OCI-LY3 (cell line): ENCODE measurements around the gene MROH8.

Source experiments
- H2AFZ ChIP-seq: fragments of 200-600, 300-600 bp; shearing (Covaris generic); 2 replicates; pipeline ENCODE4 v1.6.0; 2014; ENCODE audit warnings: antibody characterized with exemption, low read depth, low read length
- H3K27ac ChIP-seq: fragments of 200-600, 300-600 bp; sonication (generic); 2 replicates; pipeline ENCODE4 v1.5.1; 2014; ENCODE audit warnings: mild to moderate bottlenecking, low read length, moderate library complexity, mixed read lengths
- H3K27me3 ChIP-seq: fragments of 200-600, 300-600 bp; sonication (generic); 2 replicates; pipeline ENCODE4 v1.6.1; 2014; ENCODE audit warnings: low read depth, low read length, mixed read lengths
- H3K36me3 ChIP-seq: fragments of 200-600, 300-600 bp; sonication (generic); replicated peaks from 2 replicates; pipeline ENCODE3; 2014; ENCODE audit warnings: low read depth, low read length, mixed read lengths
- H3K4me1 ChIP-seq: fragments of 300-600, 200-600 bp; sonication (generic); 2 replicates; pipeline ENCODE4 v1.6.1; 2014; ENCODE audit warnings: low read length, mixed read lengths
- H3K4me2 ChIP-seq: fragments of 200-600, 300-600 bp; sonication (generic); 2 replicates; pipeline ENCODE4 v1.6.1; 2014; ENCODE audit warnings: low read length, mixed read lengths
- H3K4me3 ChIP-seq: fragments of 300-600, 200-600 bp; sonication (generic); 2 replicates; pipeline ENCODE4 v1.5.1; 2014; ENCODE audit warnings: antibody characterized with exemption, mild to moderate bottlenecking, low read length, moderate library complexity
- H3K79me2 ChIP-seq: fragments of 300-600, 200-600 bp; shearing (Covaris generic); 2 replicates; pipeline ENCODE4 v1.6.1; 2014; ENCODE audit warnings: mild to moderate bottlenecking, low read length, mixed read lengths
- H3K9ac ChIP-seq: fragments of 300-600, 200-600 bp; shearing (Covaris generic); 2 replicates; pipeline ENCODE4 v1.6.0; 2014; ENCODE audit warnings: mild to moderate bottlenecking, low read length, moderate library complexity
- H3K9me3 ChIP-seq: fragments of 200-600, 300-600 bp; shearing (Covaris generic); 2 replicates; pipeline ENCODE4 v1.6.1; 2014; ENCODE audit warnings: low read length, mixed read lengths; ENCODE audit not compliant: insufficient read depth
- H4K20me1 ChIP-seq: fragments of 200-600, 300-600 bp; sonication (generic); 2 replicates; pipeline ENCODE4 v1.6.1; 2016; ENCODE audit warnings: low read length, mixed read lengths; ENCODE audit not compliant: insufficient read depth
- EZH2phosphoT487 ChIP-seq: fragments of 200-600 bp; shearing (Covaris generic); IDR thresholded peaks from 2 replicates; pipeline ENCODE4 v1.6.1; 2018; ENCODE audit warnings: antibody characterized with exemption, mixed run types, low read depth
- TF ChIP-seq, protein P1 (sequence below): fragments of 200-600, 300-600 bp; sonication (generic); IDR thresholded peaks from 2 replicates; pipeline ENCODE4 v1.5.1; 2014; ENCODE audit warnings: antibody characterized with exemption, low read length, low read depth

MROH8 gene

DNA sequence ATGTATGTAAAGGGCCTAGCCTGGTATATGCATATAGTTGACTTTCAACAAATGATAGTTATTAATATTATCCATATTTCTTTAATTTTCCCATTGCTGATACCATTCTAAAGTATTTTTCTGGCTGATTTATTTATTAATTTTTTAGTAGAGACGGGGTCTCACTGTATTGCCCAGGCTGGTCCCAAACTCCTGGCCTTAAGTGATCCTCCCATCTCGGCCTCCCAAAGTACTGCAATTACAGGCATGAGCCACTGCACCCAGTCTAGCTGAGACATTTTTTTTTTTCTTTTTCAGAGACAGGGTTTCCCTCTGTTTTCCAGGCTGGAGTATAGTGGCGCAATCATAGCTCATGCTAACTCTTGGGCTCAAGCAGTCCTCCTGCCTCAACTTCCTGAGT lies 29.8 kb upstream of the MROH8 start:
- TF ChIP-seq EZH2phosphoT487: no peak
- TF ChIP-seq, protein P1, sequence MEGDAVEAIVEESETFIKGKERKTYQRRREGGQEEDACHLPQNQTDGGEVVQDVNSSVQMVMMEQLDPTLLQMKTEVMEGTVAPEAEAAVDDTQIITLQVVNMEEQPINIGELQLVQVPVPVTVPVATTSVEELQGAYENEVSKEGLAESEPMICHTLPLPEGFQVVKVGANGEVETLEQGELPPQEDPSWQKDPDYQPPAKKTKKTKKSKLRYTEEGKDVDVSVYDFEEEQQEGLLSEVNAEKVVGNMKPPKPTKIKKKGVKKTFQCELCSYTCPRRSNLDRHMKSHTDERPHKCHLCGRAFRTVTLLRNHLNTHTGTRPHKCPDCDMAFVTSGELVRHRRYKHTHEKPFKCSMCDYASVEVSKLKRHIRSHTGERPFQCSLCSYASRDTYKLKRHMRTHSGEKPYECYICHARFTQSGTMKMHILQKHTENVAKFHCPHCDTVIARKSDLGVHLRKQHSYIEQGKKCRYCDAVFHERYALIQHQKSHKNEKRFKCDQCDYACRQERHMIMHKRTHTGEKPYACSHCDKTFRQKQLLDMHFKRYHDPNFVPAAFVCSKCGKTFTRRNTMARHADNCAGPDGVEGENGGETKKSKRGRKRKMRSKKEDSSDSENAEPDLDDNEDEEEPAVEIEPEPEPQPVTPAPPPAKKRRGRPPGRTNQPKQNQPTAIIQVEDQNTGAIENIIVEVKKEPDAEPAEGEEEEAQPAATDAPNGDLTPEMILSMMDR: no peak
- Histone ChIP-seq H3K79me2 (no peaks in the 10 kb centered on the region; the same call in 1 of the 2 replicates), H3K27ac (no peak overlapping the region), H2AFZ (no peak overlapping the region), H3K4me1 (no peaks in the 10 kb centered on the region), H4K20me1 (0 out of 2 replicates have a peak, but pooled peaks cover 3% of the 10 kb centered on the region), H3K9me3 (no peaks in the 10 kb centered on the region), H3K27me3 (no peaks in the 10 kb centered on the region), H3K9ac (no peak overlapping the region), H3K4me2 (no peak overlapping the region), H3K4me3 (no peak overlapping the region), H3K36me3 (peaks cover 68% of the 10 kb centered on the region)

DNA sequence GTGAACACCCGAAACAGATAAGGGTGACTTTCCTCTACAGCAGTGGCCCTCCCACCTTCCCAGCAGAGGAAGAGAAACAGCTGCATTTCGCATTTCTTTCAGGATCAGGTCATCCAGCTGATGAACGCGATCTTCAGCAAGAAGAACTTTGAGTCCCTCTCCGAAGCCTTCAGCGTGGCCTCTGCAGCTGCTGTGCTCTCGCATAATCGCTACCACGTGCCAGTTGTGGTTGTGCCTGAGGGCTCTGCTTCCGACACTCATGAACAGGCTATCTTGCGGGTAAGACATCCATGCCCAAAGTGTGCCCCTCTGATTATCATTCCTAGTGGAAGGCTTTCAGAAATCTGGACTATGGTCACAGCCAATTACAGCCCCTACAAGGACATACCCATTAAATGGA lies 27.8 kb upstream of the MROH8 start:
- Histone ChIP-seq H3K36me3 (peaks cover 67% of the 10 kb centered on the region), H3K9ac (no peak overlapping the region), H3K9me3 (no peaks in the 10 kb centered on the region), H3K4me1 (no peaks in the 10 kb centered on the region), H2AFZ (no peak overlapping the region), H3K4me2 (no peak overlapping the region), H3K27me3 (no peaks in the 10 kb centered on the region), H3K79me2 (peaks cover under 1% of the 10 kb centered on the region; the same call in 1 of the 2 replicates), H3K27ac (no peak overlapping the region), H3K4me3 (no peak overlapping the region), H4K20me1 (0 out of 2 replicates have a peak, but pooled peaks cover 3% of the 10 kb centered on the region)
- no peak for TF ChIP-seq EZH2phosphoT487
- TF ChIP-seq, protein P1: no peak

DNA sequence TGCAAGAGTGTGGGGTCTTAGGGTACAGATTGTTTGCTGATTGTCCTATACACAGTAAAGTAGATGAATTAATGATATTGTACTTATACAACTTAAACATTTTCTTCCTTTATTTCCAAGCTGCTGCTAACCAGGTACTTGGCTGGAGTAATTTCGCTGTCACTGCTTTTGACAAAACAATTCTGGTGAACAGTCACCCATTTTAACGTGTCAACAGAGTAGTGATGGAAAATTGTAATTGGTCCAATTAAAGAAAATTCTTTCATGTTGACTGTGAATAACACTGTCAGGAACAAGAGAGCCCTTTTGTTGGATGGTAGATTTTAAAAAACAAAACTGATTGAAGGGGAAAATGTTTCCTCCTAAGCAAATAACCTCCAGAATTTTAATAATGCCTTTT lies 26.4 kb upstream of the MROH8 start:
- Histone ChIP-seq H3K36me3 (peaks cover 78% of the 10 kb centered on the region), H3K27ac (no peak overlapping the region), H3K4me1 (no peaks in the 10 kb centered on the region), H3K9ac (no peak overlapping the region), H3K4me2 (no peak overlapping the region), H3K4me3 (no peak overlapping the region), H3K79me2 (peaks cover 4% of the 10 kb centered on the region; the same call in 1 of the 2 replicates), H2AFZ (no peak overlapping the region), H4K20me1 (0 out of 2 replicates have a peak, but pooled peaks cover 3% of the 10 kb centered on the region), H3K9me3 (no peaks in the 10 kb centered on the region), H3K27me3 (no peaks in the 10 kb centered on the region)
- TF ChIP-seq, protein P1: no peak
- no peak for TF ChIP-seq EZH2phosphoT487

DNA sequence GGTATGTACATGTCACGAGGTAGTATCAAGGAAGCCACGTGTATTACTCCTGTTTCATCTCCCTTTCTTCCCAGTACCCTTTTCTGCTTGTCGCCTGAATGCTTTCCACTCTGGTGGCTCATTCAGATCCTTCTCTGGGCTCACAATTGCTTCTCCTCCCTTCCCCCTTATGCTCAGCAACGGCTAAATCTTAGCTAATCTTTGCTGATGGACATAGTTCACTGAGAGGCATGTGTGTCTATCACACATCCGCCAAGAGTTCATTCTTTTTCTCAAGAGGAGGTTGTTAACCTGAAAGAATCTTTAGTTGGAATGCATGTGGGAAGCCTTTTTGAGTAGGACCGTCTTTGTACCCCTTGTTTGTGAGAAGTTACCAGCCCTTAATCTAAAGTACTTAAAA lies 25.8 kb upstream of the MROH8 start:
- no peak overlapping the region for H3K27ac ChIP-seq
- no peaks in the 10 kb centered on the region for H3K9me3 ChIP-seq
- H3K79me2 ChIP-seq: peaks cover 10% of the 10 kb centered on the region; the same call in 1 of the 2 replicates

More for the DNA sequence above, 25.8 kb upstream of the MROH8 start:
- TF ChIP-seq EZH2phosphoT487: no peak
- TF ChIP-seq, protein P1: no peak
- Histone ChIP-seq H2AFZ (no peak overlapping the region), H3K36me3 (peaks cover 84% of the 10 kb centered on the region), H3K27me3 (no peaks in the 10 kb centered on the region), H3K4me1 (no peaks in the 10 kb centered on the region), H4K20me1 (0 out of 2 replicates have a peak, but pooled peaks cover 3% of the 10 kb centered on the region), H3K9ac (no peak overlapping the region), H3K4me3 (no peak overlapping the region), H3K4me2 (no peak overlapping the region)
